HG03432 (cell line): Measurements from ENCODE around the gene TSC1.
"Not testable (repeated sequence)": the region's sequence is repeated elsewhere in the genome, so short reads cannot be mapped to it uniquely, and the experiment has no call there.

Experiments
- ATAC-seq: cut with Tn5 transposase; IDR thresholded peaks from one replicate; pipeline ENCODE4 v1.9.1; 2021; ENCODE audit warnings: mild to moderate bottlenecking, moderate library complexity; ENCODE audit not compliant: unreplicated experiment

Gene TSC1

GRCh38 chr9:132978112-132978450, 33.7 kb upstream of the TSC1 start:
- ATAC-seq = no peak

- no peak for ATAC-seq
Observed at GRCh38 chr9:132976571-132976970, 32.2 kb upstream of the TSC1 start.

- no peak for ATAC-seq
Observed at GRCh38 chr9:132975961-132976360, 31.5 kb upstream of the TSC1 start.

- ATAC-seq = no peak
Observed at GRCh38 chr9:132973713-132974112, 29.3 kb upstream of the TSC1 start.

GRCh38 chr9:132973166-132973565, 28.8 kb upstream of the TSC1 start:
- ATAC-seq = no peak

GRCh38 chr9:132970324-132971062, 26.1 kb upstream of the TSC1 start:
- ATAC-seq = no peak

- no peak for ATAC-seq
Observed at GRCh38 chr9:132969783-132970182, 25.4 kb upstream of the TSC1 start.

GRCh38 chr9:132967908-132968307, 23.5 kb upstream of the TSC1 start:
- ATAC-seq = not testable (repeated sequence)

GRCh38 chr9:132965478-132965877, 21.1 kb upstream of the TSC1 start:
- ATAC-seq = no peak

- no peak for ATAC-seq
Observed at GRCh38 chr9:132961002-132961401, 16.6 kb upstream of the TSC1 start.

- no peak for ATAC-seq
Observed at GRCh38 chr9:132957805-132958204, 13.4 kb upstream of the TSC1 start.

- no peak for ATAC-seq
Observed at GRCh38 chr9:132955768-132956167, 11.4 kb upstream of the TSC1 start.

- no peak for ATAC-seq
Observed at GRCh38 chr9:132955123-132955522, 10.7 kb upstream of the TSC1 start.

GRCh38 chr9:132949709-132950108, 5.3 kb upstream of the TSC1 start:
- ATAC-seq = no peak

- ATAC-seq = no peak
Observed at GRCh38 chr9:132948482-132949050, 4.2 kb upstream of the TSC1 start.

GRCh38 chr9:132947756-132948155, 3.3 kb upstream of the TSC1 start:
- ATAC-seq = no peak

GRCh38 chr9:132946631-132947295, 2.3 kb upstream of the TSC1 start:
- ATAC-seq = no peak

GRCh38 chr9:132946211-132946610, 1.8 kb upstream of the TSC1 start:
- ATAC-seq = no peak

GRCh38 chr9:132945186-132946130, 1.0 kb upstream of the TSC1 start:
- peak; percentile 16 for ATAC-seq

- ATAC-seq = peak; percentile 11
Observed at GRCh38 chr9:132943651-132944293, 644 bp downstream of the TSC1 start.
